Measurements from ENCODE around the gene DRGX.

DRGX gene

GRCh38 chr10:49407552-49408137 lies 11.8 kb upstream of the DRGX start:
- DNase-seq (ENCODE audit: low spot score) = peak; percentile 76

GRCh38 chr10:49407151-49407550 lies 11.3 kb upstream of the DRGX start:
- DNase-seq (ENCODE audit: low spot score) = no peak

- peak; percentile 23 for DNase-seq (ENCODE audit: low spot score)
These were observed 8.5 kb upstream of the DRGX start for GRCh38 chr10:49404321-49404878.

- no peak for DNase-seq (ENCODE audit: low spot score)
These were observed 7.5 kb upstream of the DRGX start for GRCh38 chr10:49403363-49403762.

- DNase-seq (ENCODE audit: low spot score) = peak; percentile 9
These were observed 4.5 kb upstream of the DRGX start for GRCh38 chr10:49400365-49400764.

GRCh38 chr10:49398986-49399385 lies 3.1 kb upstream of the DRGX start:
- peak; percentile 22 for DNase-seq (ENCODE audit: low spot score)

GRCh38 chr10:49398000-49398861 lies 2.3 kb upstream of the DRGX start:
- DNase-seq (ENCODE audit: low spot score) = peak; percentile 87

- no peak for DNase-seq (ENCODE audit: low spot score)
These were observed 1.4 kb upstream of the DRGX start for GRCh38 chr10:49397036-49397999.

GRCh38 chr10:49396666-49396999 lies 744 bp upstream of the DRGX start:
- no peak for DNase-seq (ENCODE audit: low spot score)

GRCh38 chr10:49394933-49395740 lies 752 bp downstream of the DRGX start:
- no peak for DNase-seq (ENCODE audit: low spot score)

GRCh38 chr10:49393757-49394156 lies 2.1 kb downstream of the DRGX start:
- no peak for DNase-seq (ENCODE audit: low spot score)

- DNase-seq (ENCODE audit: low spot score) = no peak
These were observed 2.6 kb downstream of the DRGX start for GRCh38 chr10:49393301-49393700.

GRCh38 chr10:49389361-49389933 lies 6.4 kb downstream of the DRGX start:
- DNase-seq (ENCODE audit: low spot score) = no peak

- no peak for DNase-seq (ENCODE audit: low spot score)
These were observed 7.7 kb downstream of the DRGX start for GRCh38 chr10:49388161-49388560.

- no peak for DNase-seq (ENCODE audit: low spot score)
These were observed 8.8 kb downstream of the DRGX start for GRCh38 chr10:49387071-49387470.

GRCh38 chr10:49385939-49386922 lies 9.7 kb downstream of the DRGX start:
- DNase-seq (ENCODE audit: low spot score) = peak; percentile 51

- DNase-seq (ENCODE audit: low spot score) = peak; percentile 11
These were observed 11.5 kb downstream of the DRGX start for GRCh38 chr10:49384268-49384953.

- DNase-seq (ENCODE audit: low spot score) = peak; percentile 48
These were observed 12.0 kb downstream of the DRGX start for GRCh38 chr10:49383853-49384252.

- DNase-seq (ENCODE audit: low spot score) = peak; percentile 26
These were observed 13.1 kb downstream of the DRGX start for GRCh38 chr10:49382826-49383225.
